ACC112 (cell line): ENCODE data around the gene MACROD1.

Experiments used
- H2AFZ ChIP-seq: fragments of 200-600 bp; sonication (generic); one replicate; pipeline ENCODE4 v1.6.0; 2017; ENCODE audit warnings: antibody characterized with exemption, low read length; ENCODE audit not compliant: unreplicated experiment
- H3K27ac ChIP-seq: fragments of 200-600 bp; sonication (generic); 2 replicates; pipeline ENCODE4 v1.5.1; 2014; ENCODE audit warnings: low read depth, mild to moderate bottlenecking, antibody characterized with exemption, low read length, moderate library complexity
- H3K27me3 ChIP-seq: fragments of 200-600 bp; sonication (generic); 2 replicates; pipeline ENCODE4 v1.6.1; 2014; ENCODE audit warnings: mild to moderate bottlenecking, antibody characterized with exemption, low read length, moderate library complexity, mixed read lengths; ENCODE audit not compliant: insufficient read depth
- H3K36me3 ChIP-seq: fragments of 200-600 bp; sonication (generic); 2 replicates; pipeline ENCODE4 v1.6.1; 2016; ENCODE audit warnings: mild to moderate bottlenecking, antibody characterized with exemption, low read length, moderate library complexity, mixed read lengths; ENCODE audit not compliant: insufficient read depth
- H3K4me1 ChIP-seq: fragments of 200-600 bp; sonication (generic); one replicate; pipeline ENCODE4 v1.6.1; 2016; ENCODE audit warnings: low read length, mixed read lengths; ENCODE audit not compliant: insufficient read depth, unreplicated experiment, control insufficient read depth
- H3K4me3 ChIP-seq: fragments of 200-600 bp; sonication (generic); 2 replicates; pipeline ENCODE4 v1.5.1; 2014; ENCODE audit warnings: mild to moderate bottlenecking, low read depth, low read length
- H3K79me2 ChIP-seq: fragments of 200-600 bp; sonication (generic); one replicate; pipeline ENCODE4 v1.6.0; 2016; ENCODE audit warnings: low read length; ENCODE audit not compliant: control insufficient read depth, unreplicated experiment, insufficient read depth

The MACROD1 gene

DNA sequence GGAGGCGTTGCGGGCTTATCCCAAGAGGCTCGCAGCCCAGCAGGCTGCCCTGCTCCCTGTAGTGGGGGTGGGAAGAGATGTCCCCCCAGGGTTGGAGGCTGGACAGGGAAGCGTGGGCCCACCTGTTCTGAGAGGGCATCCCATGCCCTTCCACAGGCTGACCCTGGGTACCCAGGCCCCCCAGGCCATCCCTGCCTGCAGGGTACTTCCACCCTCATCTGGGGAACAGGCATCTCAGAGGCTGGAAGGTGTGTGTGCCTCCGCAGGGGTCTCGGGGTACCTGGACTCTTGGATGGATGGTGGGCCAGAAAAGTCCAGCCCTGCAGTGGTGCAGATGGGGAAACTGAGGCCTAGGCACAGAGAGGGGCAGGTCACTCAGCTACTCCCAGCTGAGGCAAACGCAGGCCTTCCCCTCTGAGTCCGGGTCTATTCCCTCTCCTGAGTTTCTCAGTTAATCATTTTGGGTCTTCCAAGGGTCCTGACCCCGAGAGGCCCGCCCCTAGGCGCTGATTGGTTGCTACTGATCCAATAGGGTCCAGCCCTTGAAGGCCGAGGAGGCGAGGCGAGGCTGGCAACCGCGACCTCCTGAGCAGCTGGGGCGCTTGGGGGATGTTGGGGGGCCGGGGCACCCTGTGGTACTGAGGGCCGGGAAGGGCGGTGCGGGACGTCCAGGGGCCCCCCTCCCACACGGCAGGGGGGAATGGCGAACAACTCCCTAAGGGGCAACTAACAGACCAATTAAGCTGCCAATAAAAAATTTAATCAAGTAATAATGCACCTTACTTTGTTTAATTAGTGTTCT, 106.4 kb downstream of the MACROD1 start:
- Histone ChIP-seq H3K27me3 (no peaks in the 10 kb centered on the region), H3K4me1 (no peaks in the 10 kb centered on the region), H2AFZ (no peak overlapping the region), H3K36me3 (no peaks in the 10 kb centered on the region), H3K4me3 (no peak overlapping the region), H3K27ac (no peak overlapping the region), H3K79me2 (no peaks in the 10 kb centered on the region)

DNA sequence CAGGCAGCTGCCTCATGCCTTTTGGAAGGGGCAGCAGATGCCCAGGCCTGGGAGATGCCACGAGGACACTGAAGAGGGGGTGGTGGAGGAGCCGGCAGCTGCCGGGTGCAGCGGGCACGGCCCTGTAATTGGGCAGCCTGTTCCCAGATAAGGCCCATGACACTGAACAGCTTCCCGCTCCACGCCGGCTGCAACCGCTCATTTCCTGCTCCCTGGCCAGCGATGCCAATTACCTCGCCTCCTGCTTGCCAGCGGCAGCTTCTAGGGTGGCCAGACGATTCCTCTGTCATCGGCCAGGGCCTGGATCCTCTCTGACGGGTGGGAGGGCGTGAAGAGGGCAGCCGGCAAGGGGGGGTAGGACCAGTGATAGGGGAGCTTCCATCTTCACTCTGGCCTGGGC, 107.4 kb downstream of the MACROD1 start:
- no peaks in the 10 kb centered on the region for H3K79me2 ChIP-seq
- no peaks in the 10 kb centered on the region for H3K36me3 ChIP-seq
- no peaks in the 10 kb centered on the region for H3K4me1 ChIP-seq
- H3K27ac ChIP-seq = no peak overlapping the region
- no peaks in the 10 kb centered on the region for H3K27me3 ChIP-seq
- no peak overlapping the region for H3K4me3 ChIP-seq
- H2AFZ ChIP-seq = no peak overlapping the region

DNA sequence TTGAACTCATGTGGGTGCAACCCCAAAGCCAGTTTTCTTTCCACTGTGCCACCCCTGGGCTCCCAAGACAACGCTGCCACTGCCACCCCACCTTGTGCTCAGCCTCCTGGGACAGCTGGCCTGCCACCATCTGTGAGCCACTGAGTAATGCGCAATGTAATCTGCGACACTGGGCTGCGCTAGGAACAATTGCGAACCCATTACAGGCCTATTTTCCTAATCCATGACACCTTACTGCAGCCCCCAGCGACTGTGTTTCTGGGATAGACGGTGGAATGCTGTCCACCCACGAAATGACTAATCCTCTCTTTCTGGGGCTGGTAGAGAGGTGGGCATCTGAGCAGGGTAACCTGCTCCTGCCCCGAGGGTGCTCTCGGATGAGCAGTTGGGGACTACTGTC, 108.0 kb downstream of the MACROD1 start:
- H3K4me3 ChIP-seq = no peak overlapping the region
- no peak overlapping the region for H2AFZ ChIP-seq
- no peaks in the 10 kb centered on the region for H3K27me3 ChIP-seq
- H3K4me1 ChIP-seq = no peaks in the 10 kb centered on the region
- no peaks in the 10 kb centered on the region for H3K79me2 ChIP-seq
- H3K27ac ChIP-seq = no peak overlapping the region
- H3K36me3 ChIP-seq = no peaks in the 10 kb centered on the region

DNA sequence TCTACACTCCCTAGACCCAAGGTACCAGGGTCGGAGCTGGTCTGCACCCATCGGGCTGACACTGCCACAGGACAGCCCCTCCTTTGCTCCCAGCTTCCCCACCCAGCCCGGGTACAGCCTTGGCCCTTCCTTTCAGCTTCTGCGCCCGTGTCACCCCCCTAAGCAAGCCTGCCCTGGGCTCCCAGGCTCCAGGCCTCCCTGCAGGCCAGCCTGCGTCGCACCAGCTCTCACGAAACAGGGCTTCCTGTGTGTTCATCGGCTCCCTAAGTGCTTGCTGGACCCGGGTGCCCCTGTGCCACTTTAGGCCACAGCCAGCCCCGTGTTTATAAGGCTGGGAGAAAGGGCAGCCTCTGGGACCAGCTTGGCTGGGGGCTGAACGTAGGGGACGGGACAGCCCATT, 109.1 kb downstream of the MACROD1 start:
- Histone ChIP-seq H3K4me1 (no peaks in the 10 kb centered on the region), H3K27me3 (no peaks in the 10 kb centered on the region), H2AFZ (no peak overlapping the region), H3K36me3 (no peaks in the 10 kb centered on the region), H3K27ac (no peak overlapping the region), H3K79me2 (no peaks in the 10 kb centered on the region), H3K4me3 (no peak overlapping the region)

DNA sequence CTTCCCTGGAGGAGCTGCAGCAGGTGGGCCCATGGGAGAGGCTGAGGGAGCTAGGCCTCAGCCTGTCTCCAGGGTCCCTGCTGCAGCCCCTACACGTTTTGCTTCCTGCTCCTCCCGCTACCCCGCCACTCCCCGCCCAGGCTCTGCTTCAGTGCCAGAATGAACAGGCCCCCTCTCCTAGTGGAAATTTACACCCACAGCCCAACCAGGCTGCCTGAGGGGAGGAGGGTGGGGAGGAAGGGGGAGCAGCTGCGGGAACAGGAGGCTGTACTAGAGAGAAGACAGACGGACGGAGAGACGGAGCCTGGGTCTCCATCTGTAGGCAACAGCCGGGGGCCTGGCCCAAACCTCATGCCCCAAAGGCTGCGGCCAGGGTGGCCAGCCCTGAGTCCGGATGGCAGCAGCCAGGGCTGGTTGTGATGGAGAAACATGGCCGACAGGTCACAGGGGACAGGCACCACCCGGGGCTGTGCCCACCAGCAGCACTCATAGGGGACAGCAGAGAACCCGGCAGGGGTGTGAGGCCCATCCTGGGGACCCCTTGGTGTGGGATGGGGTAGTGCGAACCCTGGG, 109.6 kb downstream of the MACROD1 start:
- Histone ChIP-seq H3K4me1 (no peaks in the 10 kb centered on the region), H3K36me3 (no peaks in the 10 kb centered on the region), H3K4me3 (no peak overlapping the region), H3K79me2 (no peaks in the 10 kb centered on the region), H3K27ac (no peak overlapping the region), H3K27me3 (no peaks in the 10 kb centered on the region), H2AFZ (no peak overlapping the region)

DNA sequence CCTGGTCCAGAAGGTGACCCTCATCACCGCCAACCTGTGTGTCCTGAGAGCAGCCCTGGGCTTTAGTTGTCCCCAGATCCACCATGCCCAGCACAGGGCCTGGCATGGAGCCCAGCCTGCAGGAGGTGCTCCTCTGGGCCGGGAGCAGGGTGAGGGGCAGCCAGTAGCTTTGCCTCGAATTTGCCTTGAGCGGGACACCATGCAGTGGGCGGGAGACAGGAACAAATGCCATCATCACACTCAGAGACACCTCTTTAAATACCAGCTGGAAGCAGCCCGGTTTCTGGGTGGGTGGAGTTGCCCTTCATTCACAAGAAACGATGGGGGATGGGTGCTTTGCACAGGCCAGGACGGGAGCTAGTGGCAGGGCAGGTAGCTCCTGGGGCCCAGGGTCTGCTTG, 110.8 kb downstream of the MACROD1 start:
- Histone ChIP-seq H3K27me3 (no peaks in the 10 kb centered on the region), H3K27ac (no peak overlapping the region), H2AFZ (no peak overlapping the region), H3K4me3 (no peak overlapping the region), H3K79me2 (no peaks in the 10 kb centered on the region), H3K36me3 (no peaks in the 10 kb centered on the region), H3K4me1 (no peaks in the 10 kb centered on the region)

DNA sequence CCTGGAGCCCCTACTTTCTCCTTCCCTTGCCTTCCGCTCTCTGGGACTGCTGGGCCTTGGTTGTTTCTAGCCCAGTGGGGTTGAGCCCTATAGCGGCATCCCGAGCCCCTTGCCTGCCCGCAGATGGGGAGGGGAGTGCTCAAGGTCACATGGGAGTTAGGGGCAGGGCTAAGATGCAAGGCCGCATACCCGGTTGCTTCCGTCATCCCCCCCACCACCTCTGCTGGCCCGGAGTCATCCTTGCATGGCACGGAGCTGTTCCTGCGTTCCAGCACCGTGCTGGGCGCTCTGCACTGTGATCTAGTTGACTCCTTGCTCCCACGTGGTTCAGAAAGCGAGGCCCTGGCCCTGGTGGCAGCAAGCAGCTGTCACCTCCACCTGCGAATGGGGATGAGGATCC, 112.2 kb downstream of the MACROD1 start:
- H2AFZ ChIP-seq = no peak overlapping the region
- no peaks in the 10 kb centered on the region for H3K4me1 ChIP-seq
- H3K36me3 ChIP-seq = no peaks in the 10 kb centered on the region
- H3K4me3 ChIP-seq = no peak overlapping the region
- no peak overlapping the region for H3K27ac ChIP-seq
- no peaks in the 10 kb centered on the region for H3K79me2 ChIP-seq
- H3K27me3 ChIP-seq = no peaks in the 10 kb centered on the region

DNA sequence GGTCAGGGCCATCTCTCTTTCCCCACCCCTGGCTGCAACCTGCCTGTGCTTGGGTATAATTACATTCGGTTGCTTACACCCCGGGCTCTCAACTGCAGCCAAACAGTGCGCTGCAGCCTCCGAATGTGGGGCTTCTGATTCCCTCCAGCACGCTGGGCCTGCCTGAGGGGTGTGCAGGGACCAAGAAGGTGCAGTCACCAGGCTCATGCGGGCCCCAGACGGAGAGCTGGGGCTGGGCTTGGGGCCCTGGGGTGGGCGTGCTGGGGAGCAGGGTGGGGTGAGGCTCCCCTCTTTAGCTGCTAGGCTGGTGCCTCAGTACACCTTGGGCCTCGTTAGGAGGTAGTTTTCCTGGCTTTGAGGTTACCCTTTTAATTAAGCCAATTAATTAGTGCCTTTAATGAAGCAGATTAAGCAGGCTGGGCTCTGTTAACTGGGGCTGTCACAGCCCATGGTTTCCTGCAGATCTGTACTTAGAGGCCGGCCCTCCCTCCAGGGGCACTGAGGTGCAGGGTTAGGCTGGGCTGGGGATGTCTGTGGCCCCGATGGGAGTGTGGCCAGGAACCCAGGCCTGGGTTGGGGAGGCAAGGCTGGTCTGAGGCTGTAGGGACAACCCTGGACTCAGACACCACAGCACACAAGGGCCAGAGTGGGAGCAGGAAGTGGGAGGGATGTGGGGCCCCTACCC, 112.8 kb downstream of the MACROD1 start:
- Histone ChIP-seq H3K36me3 (no peaks in the 10 kb centered on the region), H2AFZ (no peak overlapping the region), H3K79me2 (no peaks in the 10 kb centered on the region), H3K4me1 (no peaks in the 10 kb centered on the region), H3K4me3 (no peak overlapping the region), H3K27ac (no peak overlapping the region), H3K27me3 (no peaks in the 10 kb centered on the region)

DNA sequence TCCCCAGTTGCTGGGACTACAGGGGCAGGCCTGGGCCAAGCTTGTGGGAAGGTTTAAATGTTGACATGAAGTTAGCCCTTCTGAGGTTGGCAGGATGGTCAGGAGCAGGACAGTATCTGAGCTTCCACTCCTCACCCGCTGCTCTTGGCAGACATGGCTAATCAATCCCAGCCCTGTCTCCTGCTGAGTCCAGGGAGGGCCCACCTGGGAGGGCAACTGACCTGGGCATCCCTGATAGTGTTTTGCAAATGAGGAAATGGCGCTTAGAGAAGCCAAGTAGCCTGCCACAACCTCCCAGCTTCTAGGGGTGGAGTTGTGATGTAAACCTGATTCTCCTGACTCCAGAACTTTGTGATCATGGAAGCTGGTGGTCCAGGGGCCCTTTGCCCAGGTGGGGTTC, 113.5 kb downstream of the MACROD1 start:
- Histone ChIP-seq H2AFZ (no peak overlapping the region), H3K36me3 (no peaks in the 10 kb centered on the region), H3K4me1 (no peaks in the 10 kb centered on the region), H3K27me3 (no peaks in the 10 kb centered on the region), H3K27ac (no peak overlapping the region), H3K79me2 (no peaks in the 10 kb centered on the region), H3K4me3 (no peak overlapping the region)

DNA sequence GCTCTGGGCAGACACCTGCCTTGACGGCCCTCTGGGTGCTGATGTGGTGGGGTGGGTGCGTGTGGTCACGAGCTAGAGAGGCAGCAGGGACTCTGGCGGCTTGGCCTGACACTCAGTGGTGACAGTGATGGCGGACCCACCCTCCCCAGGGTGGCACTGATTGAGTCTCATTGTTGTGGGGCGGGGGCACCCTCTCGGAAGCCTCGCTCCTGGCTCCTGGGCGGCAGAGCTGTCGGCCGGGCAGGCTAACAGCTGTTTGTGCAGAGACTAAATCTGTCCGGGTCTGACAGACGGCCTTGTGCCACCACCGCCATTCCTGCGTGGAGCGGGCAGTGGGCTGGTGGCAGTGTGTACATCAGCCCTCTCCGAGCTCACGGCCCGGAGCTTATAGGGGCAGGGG, 114.6 kb downstream of the MACROD1 start:
- Histone ChIP-seq H3K27ac (no peak overlapping the region), H3K79me2 (no peaks in the 10 kb centered on the region), H3K27me3 (no peaks in the 10 kb centered on the region), H3K36me3 (no peaks in the 10 kb centered on the region), H3K4me3 (no peak overlapping the region), H2AFZ (no peak overlapping the region), H3K4me1 (no peaks in the 10 kb centered on the region)

DNA sequence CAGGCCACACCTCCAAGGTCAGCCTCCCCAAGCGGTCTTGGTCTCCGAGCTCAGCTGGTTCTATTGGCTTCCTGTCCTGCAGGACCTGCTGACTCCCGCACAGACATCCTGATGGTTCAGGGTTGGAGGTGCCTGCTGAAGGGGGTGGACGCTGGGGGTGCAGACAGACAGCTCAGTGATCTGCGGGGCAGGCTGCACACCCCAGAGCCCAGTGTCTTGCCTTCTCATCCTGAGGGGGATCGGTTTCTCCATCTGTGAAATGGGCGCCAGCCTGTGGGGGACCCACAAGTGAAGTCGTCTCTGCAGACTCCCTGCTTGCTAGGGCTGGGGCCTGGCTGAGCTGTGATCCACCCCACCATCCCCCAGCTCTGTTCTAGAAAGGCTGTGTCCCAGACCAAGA, 116.4 kb downstream of the MACROD1 start:
- Histone ChIP-seq H3K27me3 (no peaks in the 10 kb centered on the region), H3K4me3 (no peak overlapping the region), H3K4me1 (no peaks in the 10 kb centered on the region), H2AFZ (no peak overlapping the region), H3K36me3 (no peaks in the 10 kb centered on the region), H3K27ac (no peak overlapping the region), H3K79me2 (no peaks in the 10 kb centered on the region)
